NCI-H82 treated with DMSO at 0.1 percent for 48 hours (cell line): ENCODE measurements around the gene AHRR.
"Not testable (repeated sequence)": the region's sequence is repeated elsewhere in the genome, so short reads cannot be mapped to it uniquely, and the experiment has no call there.

Source experiments
- DNase-seq: peaks from one replicate; lab custom pipeline; 2025; ENCODE audit not compliant: unreplicated experiment; lab: John Stamatoyannopoulos, UW

AHRR gene

DNA sequence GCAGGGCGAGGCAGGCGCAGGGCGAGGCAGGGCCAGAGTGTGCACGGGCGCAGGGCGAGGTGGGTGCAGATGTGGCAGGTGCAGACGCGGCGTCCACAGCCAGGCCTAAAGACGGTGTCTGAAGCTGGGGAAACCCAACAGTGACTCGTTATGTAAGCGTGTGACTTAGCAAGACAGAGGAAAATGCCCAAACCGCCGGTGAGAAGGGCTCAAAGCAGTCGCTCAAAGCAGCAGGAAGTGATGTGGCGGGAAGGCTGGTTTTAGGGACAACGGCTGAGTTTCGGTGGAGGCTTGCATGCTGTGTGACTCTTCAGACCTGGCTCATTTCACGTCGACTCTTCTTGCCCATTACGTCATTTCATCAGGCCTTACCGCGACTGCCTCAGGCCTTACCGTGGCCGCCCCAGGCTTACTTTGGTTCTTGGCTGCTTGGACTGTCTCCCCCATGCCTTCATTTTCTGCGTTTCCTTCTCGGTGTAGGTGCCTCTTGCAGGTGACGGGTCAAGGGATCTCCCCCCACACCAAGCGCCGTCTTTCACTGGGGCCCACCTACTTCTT, 71.0 kb downstream of the AHRR start:
- no peak for DNase-seq

DNA sequence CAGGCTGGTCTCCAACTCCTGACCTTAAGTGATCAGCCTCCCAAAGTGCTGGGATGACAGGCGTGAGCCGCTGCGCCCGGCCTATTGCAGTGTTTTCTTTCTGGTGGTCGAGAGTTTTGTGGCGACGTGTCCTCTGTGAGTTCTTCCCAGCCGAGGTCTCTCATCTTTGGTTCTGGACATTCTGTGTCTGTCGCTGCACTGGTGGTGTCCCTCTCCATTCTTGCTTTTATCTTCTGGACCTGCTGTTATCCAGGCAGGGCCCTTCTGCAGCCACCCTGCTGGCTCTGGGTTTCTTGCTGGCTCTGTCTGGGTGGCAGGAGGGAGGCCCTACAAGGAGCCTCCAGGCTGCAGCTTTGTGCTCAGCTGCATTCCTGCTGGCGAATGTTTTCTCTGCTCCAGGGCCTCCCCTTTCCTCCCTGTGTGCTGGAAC, 72.3 kb downstream of the AHRR start:
- DNase-seq, result no peak

DNA sequence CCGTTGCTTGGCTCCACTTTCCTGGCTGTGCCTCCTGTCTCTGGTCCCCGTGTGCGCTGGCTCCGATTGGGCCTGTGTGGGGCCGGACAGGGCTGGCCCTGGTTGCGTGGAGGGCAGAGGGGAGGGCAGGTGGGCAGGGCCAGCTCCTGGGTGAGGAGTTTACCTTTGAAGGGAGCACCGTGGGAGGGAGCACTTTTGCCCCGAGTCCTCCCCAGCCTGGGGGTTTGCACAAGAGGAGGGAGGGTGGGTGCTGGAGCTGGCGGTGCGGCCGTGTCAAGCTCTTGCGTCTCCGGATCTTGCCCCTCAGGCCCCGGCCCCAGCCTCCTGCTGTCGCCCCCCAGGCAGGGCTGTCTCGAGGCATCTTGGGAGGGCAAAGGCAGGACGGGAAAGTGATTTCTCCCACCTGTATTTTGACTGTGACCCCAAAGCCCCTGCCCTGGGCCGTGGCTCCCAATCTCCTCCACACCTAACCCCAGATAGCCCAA, 73.2 kb downstream of the AHRR start:
- no peak for DNase-seq

DNA sequence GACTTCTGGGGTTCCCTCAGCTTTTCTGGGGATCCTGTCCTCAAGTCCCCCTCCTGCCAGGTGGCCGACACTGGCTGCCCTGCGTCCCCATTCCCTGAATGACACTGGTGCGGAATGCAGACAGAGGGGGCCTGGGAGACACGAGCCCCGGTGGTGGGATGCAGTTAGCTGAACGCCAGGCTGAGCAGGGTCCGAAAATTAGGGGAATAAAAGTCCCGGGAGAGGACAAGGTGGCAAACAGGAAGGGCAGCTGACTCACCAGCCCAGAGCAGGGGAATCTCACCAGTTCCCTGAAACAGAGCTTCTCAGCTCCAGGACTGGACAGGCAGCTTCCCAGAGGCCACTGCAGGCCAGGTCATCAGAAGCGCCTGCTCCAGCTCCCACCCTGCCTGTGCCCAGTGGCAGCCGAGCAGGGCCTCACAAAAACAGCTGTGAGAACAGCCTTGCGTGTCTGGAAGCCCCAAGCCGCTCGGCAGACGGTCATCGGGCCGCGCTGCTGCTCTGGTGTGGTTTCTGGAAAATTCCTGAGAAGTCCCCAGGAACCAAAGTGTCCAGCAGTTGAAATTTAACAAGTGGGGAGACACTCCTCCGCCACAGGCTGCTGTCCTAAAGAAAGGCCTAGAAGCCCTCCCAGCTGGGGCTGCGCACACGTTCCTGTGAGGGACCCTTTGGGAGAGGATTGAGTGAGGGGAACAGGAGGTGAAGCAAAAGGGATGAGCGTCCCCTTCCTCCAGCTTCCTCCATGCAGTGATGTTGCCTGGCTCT, 73.8 kb downstream of the AHRR start:
- no peak for DNase-seq

DNA sequence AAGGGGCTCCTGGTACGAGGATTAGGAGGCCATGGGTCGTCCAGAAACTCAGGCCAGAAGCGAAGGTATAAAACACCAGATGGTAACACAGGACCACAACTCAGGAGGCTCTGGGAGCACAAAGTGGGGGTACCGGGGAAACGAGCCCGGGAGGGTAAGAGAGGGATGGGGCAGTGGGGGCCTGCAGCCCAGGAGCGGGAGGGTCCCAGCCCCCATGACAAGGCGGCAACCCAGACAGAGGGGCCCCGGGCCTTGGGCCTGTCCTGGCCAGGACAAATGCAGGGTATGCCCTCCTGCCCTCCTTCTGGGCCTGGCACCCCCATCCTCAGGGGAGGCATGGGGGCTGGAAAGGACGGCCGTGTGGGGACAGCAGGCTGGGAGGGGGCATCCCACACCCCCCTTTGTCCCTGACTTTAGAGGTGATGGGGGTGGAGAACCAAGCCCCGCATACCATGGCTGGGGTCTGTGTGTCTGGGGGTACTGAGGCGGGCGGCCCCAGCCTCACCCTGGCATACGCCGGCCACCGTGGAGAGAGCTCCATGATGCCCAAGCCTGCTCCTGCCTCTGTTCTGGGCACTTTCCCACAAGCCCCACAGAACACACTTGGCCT, 74.5 kb downstream of the AHRR start:
- no peak for DNase-seq

DNA sequence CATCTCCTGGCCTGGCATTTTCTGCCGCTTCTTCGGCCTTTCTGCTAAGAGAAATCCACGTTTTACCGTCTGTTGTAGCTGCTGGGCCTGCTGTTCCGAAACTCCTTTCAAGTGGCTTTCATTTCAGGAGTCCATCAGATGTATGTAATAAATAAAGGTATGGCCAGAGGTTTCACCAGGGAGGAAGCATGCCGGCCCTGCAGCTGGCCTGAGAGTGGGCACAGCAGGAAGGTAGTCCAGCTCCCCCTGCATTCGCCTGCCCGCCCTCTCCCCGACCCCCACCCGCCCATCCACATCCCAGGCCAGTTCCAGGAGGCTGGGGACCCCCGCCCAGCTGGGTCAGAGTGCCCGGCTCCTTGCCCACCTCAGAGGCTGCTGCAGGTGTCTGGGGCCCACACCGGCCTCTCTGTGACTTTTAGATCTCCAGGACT, 75.0 kb downstream of the AHRR start:
- DNase-seq, result no peak

DNA sequence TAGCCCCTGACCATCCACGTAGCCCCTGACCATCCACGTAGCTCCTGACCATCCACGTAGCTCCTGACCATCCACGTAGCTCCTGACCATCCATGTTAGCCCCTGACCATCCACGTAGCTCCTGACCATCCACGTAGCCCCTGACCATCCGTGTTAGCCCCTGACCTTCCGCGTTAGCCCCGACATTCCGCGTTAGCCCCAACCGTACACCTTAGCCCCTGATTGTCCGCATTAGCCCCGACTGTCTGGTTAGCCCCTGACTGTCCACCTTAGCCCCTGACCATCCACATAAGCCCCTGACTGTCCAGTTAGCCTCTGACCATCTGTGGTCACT, 76.6 kb downstream of the AHRR start:
- DNase-seq, result not testable (repeated sequence)

DNA sequence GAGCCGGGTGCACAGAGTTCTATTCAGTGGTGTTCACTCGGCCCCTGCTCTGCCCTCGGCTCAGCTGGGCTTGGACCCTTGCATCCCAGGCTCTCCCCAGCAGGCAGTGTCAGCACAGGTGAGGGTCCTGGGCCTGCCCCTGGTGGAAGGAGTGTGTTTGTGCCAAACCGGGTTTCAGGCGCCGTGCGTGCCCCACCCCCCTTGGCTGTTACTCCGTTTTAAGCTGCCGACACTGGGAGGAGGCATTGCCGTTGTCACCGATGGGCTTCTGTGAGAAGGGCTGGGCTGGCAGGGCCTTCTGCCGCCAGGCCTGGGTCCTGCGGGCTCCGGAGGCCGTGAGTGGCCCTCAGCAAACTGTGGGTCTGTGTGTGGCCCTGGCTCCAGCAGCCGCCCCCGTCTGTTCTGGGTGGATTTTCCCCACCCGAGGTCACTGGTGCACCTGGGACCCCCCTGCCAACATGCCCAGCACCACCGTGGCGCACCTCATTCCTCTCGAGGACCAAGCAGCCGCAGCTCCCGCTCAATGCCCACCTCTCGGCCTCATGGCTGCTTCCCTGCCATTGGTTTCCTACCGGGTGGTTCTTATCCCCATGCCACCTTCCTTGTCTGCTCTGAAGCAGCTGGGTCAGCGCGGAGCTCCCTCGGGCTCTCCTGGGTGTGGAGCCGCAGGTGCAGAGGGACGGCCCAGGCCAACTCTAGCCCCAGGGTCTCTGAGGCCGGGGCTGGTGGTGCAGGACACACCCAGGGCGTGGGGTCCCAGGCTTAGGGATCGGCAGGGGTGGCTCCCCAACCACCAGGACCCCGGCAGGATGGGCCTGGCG, 77.2 kb downstream of the AHRR start:
- no peak for DNase-seq

DNA sequence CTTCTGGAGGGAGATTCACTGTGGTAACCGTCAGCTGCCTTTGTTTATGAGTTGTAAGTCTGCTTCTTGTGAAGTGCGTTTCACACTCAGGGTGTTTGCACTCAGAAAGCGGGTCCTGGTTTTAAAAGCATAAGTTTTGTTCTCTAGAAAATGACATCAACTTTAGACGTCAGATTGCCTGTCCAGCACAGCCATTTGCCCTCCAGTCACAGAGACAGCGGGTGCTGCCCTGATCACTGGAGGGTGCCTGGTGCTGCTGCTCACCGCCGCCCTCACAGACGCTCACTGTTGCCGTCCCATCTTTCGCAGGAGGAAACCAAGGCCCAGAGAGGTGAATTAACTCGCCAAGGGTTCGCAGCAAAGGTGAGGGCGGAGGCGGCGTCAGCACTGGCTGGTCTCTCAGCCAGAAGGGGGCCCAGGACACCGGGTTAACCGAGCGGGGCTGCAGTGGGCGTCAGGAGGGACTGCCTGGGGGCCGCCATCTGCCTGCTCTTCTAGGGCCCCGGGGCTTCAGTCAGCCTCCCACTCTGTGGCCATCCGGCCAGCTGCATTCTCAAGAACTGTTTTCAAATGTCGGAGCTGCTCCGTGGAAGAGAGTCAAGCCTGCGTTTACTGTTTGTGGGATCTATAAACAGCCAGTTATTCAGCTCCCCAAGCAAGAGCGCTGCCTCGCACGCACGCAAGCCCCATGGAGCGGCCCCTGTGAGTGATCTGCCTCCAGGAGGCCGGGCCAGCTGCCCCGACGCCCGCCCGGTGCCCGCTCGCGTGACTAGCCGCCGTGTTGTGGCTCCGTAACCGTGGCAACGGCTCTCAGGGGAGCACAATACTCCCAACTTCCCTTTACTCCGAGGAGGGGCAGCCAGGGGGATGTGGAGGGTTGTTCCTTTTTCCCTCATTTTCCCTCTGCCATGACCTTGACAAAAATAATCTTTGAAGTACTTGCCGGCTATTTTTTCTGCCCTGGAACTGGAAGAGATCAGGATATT, 78.1 kb downstream of the AHRR start:
- no peak for DNase-seq

DNA sequence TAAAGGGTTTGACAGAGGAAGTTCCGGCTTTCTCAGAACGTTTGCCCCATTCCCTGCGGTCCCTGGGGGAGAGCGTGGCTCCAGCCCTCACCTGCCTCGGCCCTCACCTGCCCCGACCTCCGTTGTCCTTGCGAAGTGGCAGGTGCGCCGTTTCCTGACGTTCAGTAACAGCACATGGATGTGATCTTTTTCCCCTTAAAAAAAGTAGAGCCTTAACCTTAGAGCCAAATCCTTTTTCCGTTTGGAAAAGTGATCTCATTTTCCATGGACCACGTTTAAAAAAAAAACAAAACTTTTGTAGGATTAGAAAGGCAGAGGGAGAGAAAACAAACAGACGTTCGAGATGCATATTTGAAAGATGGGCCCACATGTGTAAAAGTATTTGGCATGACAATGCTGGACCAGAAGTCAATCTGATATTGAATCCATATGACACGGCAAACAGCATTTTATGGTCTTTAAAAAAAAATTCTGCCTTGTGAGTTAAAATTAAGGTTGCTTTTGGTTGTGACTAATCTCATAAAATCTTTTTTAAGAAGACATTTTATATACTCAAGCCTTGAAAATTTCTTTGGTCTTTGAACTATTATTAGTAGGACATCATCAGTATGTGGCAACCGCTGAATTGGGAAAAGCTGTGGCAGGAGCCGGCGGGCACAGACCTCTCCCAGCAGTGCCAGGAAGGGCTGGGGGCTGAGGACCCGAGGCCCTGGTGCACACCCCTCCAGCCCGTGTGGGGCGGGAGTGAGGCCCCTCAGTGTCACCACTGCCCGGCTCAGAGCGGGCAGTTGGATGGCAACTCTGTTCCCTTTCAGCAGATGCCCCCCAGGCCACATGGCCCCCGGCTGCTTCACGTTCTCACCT, 79.0 kb downstream of the AHRR start:
- no peak for DNase-seq

DNA sequence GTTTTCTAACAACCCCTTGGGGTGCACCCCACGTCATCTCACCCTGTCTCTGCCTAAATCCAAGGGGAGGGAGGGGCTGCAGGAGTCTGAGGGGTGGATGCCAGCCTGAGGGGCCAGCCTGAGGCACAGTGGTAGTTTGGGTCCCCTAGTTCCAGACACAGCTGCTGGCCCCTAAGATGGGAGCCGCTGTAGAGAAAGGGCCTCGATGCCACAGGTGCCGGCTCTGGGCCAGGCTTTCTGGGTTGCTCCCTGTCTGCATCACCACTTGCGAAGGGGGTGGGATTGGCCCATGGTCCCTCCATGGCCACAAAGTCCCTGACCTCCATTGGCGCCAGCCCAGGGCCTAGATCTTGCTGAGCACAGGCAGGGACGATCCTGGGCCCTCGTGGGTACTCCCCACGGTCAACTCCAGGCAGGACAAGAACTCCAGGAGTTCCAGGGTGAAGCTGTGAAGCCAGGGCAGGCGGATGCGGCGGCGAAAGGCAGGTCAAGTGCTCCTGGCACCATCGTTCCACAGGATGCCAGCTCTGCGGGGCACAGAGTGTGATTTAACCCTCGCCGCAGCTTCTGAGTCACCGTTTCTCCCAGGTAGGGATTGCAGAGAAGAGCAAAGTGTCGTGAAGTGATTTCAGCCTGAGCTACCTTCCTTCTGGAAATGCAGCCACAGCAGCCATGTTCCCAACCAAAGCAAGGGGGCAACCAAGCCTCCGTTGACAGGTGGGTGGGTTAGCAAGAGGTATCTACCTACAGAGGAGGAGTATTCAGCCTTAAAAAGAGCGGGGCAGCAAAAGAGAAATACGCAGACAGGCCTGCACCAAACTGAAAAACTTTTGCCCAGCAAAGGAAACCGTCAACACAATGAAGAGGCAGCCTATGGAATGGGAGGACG, 79.9 kb downstream of the AHRR start:
- DNase-seq, result no peak

DNA sequence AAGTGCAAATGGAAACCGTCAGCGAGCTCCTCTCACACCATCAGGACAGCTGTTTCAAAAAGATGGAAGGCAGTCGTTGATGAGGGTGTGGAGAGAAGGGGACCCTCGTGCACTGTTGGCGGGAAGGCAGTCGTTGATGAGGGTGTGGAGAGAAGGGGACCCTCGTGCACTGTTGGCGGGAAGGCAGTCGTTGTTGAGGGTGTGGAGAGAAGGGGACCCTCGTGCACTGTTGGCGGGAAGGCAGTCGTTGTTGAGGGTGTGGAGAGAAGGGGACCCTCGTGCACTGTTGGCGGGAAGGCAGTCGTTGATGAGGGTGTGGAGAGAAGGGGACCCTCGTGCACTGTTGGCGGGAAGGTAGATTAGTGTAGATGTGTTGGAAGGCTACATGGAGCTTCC, 80.7 kb downstream of the AHRR start:
- DNase-seq, result not testable (repeated sequence)

DNA sequence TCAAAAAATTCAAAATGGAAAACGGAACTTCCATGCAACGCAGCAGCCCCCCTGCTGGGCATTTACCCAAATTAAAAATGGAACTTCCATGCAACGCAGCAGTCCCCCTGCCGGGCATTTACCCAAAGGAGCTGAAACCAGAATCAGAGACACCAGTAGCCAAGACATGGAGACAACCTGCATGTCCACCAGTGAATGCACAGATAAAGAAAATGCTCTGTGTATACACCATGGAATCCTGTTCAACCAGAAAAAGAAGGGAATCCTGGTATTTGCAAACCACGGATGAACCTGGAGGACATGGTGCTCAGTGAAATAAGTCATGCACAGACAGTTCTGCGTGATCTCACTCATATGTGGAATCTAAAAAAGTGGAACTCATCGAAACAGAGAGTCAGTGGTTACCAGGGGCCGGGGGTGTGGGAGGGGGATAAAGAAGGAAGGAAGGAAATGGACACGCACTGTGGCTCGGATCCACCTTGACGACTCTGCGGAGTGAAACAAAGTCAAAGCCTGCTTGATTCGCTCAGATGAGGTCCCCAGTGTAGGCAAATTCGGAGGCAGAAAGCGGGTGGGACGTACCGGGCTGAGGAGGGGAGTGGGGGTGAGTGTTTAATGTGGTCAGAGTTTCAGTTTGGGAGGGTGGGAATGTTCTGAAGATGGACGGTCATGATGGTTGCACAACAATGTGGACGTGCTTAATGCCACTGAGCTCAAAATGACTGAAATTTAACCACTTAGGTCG, 81.3 kb downstream of the AHRR start:
- DNase-seq, result no peak

DNA sequence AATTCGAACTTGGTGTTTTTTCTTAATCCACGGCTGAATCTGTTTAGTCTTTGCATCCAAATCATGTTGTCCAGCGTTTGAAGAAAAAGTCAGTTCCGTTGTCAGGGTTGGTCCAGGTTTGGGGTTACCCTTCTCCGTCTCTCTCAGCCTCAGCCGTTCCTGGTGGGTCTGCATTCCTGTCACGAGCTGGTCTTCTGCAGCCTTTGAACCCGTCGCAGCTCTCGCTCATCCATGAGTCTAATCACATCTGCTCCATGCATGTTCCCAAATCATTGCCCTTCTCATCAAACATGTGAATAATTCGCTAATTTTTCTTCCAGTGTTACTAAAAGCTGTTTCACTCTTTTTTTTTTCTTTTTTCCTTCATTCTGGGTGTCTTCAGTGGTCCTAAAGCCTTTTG, 82.5 kb downstream of the AHRR start:
- no peak for DNase-seq

DNA sequence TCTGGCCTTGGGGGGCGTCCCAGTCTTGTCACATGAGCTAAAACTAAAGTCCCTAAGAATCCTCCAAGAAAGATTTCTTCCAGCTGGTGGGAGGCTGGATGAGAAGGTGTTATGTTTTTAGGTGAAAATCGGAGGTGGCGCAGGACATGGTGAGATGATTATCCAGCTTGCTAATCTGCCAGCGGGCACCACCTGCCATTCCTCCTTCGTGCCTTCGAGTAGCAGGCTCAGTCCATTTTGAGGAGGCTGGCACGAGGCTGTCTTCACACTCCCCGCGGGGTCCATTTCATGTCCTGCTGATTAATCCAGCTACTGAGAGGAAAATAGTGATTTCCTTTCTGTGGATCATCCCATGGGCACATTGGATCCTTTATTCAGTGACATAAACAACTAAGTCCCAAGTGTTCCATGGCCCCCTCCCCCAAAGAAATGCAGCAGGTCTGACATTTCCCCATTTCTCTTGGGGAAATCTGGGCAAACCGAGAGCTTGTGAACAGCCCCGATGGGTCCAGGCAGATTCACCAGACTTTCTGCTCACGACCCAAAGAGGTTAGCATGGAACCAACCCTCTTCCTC, 83.2 kb downstream of the AHRR start:
- DNase-seq, result no peak

DNA sequence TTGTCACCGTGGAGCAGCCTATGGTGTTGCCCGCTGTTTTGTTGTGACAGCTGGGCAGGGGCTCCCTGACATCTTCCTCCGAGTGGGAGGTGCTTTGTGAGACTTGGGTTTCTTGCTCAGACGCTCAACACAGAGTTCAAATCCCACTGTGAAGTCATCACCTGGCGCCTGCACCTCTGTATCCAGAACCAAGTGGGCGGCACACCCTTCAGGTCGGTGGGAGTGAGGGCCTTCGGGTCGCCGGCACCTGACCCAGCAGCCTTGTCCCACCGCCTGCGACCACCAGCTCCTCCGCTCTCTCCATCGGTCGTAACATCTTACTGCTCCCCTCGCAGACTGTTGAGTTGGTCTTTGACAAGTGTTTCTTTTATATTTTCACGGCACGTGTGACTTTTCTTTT, 83.9 kb downstream of the AHRR start:
- no peak for DNase-seq

DNA sequence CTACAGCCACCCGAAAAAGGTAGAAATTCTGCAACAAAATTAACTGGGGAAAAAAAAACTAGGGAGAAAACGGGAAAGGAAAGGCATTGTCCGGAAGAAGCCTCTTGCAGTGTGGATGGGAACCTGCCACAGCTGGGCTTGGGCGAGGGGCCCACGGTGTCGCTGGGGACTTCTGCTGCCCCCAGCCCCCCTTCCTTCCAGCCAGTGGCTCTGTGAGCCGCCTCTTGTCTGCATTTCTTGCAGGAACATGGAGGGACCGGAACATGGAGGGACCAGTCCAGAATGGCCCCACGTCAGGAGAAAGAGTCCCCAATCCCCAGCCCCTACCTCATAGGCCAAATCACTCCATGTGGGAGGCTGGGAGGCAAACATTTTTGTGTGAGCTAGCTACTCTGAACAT, 84.5 kb downstream of the AHRR start:
- no peak for DNase-seq
